ENCODE measurements around the gene TPK1.
"Not testable (repeated sequence)": the region's sequence is repeated elsewhere in the genome, so short reads cannot be mapped to it uniquely, and the experiment has no call there.

TPK1 gene

GRCh38 chr7:144437370-144438191, 398.3 kb downstream of the TPK1 start:
- no peak overlapping the region for H3K4me3 ChIP-seq (ENCODE audit: low read depth, low read length)
- DNase-seq (ENCODE audit: low read depth) = peak; percentile 74

GRCh38 chr7:144436500-144436899, 399.4 kb downstream of the TPK1 start:
- H3K4me3 ChIP-seq (ENCODE audit: low read depth, low read length) = no peak overlapping the region
- no peak for DNase-seq (ENCODE audit: low read depth)
- TF ChIP-seq CTCF (IDR thresholded peaks at IDR 0.05; ENCODE audit: low read depth, low read length) = no peak
- no peak for TF ChIP-seq MAX (IDR thresholded peaks at IDR 0.05; ENCODE audit: low read depth, low read length)
- no peak for TF ChIP-seq POLR2A (IDR thresholded peaks at IDR 0.05; ENCODE audit: extremely low read depth, insufficient read length)

More at GRCh38 chr7:144437370-144438191, 398.3 kb downstream of the TPK1 start:
- 0 out of 2 replicates have a peak, but pooled peaks have one; percentile 23 for TF ChIP-seq MAX (IDR thresholded peaks at IDR 0.05; ENCODE audit: low read depth, low read length)
- TF ChIP-seq POLR2A (IDR thresholded peaks at IDR 0.05; ENCODE audit: extremely low read depth, insufficient read length) = no peak
- TF ChIP-seq CTCF (IDR thresholded peaks at IDR 0.05; ENCODE audit: low read depth, low read length) = peak; percentile 53

- H3K4me3 ChIP-seq (ENCODE audit: low read depth, low read length) = no peak overlapping the region
- TF ChIP-seq POLR2A (IDR thresholded peaks at IDR 0.05; ENCODE audit: extremely low read depth, insufficient read length) (no peak), MYC (IDR thresholded peaks at IDR 0.05; ENCODE audit: low read depth, low read length) (no peak), MAX (IDR thresholded peaks at IDR 0.05; ENCODE audit: low read depth, low read length) (no peak), CTCF (IDR thresholded peaks at IDR 0.05; ENCODE audit: low read depth, low read length) (no peak)
- no peak for DNase-seq (ENCODE audit: low read depth)
These were observed 407.4 kb downstream of the TPK1 start for GRCh38 chr7:144428431-144428830.

GRCh38 chr7:144427539-144427938, 408.3 kb downstream of the TPK1 start:
- DNase-seq (ENCODE audit: low read depth); H3K4me3 ChIP-seq (ENCODE audit: low read depth, low read length): not testable (repeated sequence)

GRCh38 chr7:144418931-144419330, 416.9 kb downstream of the TPK1 start:
- not testable (repeated sequence) for DNase-seq (ENCODE audit: low read depth)

GRCh38 chr7:144416341-144416740, 419.5 kb downstream of the TPK1 start:
- no peak overlapping the region for H3K4me3 ChIP-seq (ENCODE audit: low read depth, low read length)
- no peak for DNase-seq (ENCODE audit: low read depth)
- TF ChIP-seq MYC (IDR thresholded peaks at IDR 0.05; ENCODE audit: low read depth, low read length) (no peak), CTCF (IDR thresholded peaks at IDR 0.05; ENCODE audit: low read depth, low read length) (no peak), MAX (IDR thresholded peaks at IDR 0.05; ENCODE audit: low read depth, low read length) (no peak), POLR2A (IDR thresholded peaks at IDR 0.05; ENCODE audit: extremely low read depth, insufficient read length) (no peak)

More at GRCh38 chr7:144418931-144419330, 416.9 kb downstream of the TPK1 start:
- not testable (repeated sequence) for H3K4me3 ChIP-seq (ENCODE audit: low read depth, low read length)

GRCh38 chr7:144415858-144416257, 420.0 kb downstream of the TPK1 start:
- no peak overlapping the region for H3K4me3 ChIP-seq (ENCODE audit: low read depth, low read length)
- TF ChIP-seq CTCF (IDR thresholded peaks at IDR 0.05; ENCODE audit: low read depth, low read length) (no peak), POLR2A (IDR thresholded peaks at IDR 0.05; ENCODE audit: extremely low read depth, insufficient read length) (no peak), MYC (IDR thresholded peaks at IDR 0.05; ENCODE audit: low read depth, low read length) (no peak), MAX (IDR thresholded peaks at IDR 0.05; ENCODE audit: low read depth, low read length) (no peak)

More at GRCh38 chr7:144415858-144416257, 420.0 kb downstream of the TPK1 start:
- no peak for DNase-seq (ENCODE audit: low read depth)

Data from NB4 (cell line).